Vagina (tissue), 2 donors: Measurements from ENCODE around the gene METTL23. TPM values are rescaled to one million over a fixed set of nuclear protein-coding genes. Genes with fewer than 3 reads are reported as not detected.
"Not testable (repeated sequence)": the region's sequence is repeated elsewhere in the genome, so short reads cannot be mapped to it uniquely, and the experiment has no call there.

Experiments
- DNase-seq, 2 donors: peaks; one replicate each; pipeline ENCODE4 v3.0.0-alpha.2; 2017; ENCODE audit errors: extremely low spot score in 2 of 2
- H3K27ac ChIP-seq: fragments of 200-600 bp; sonication (generic); one replicate; pipeline ENCODE4 v1.5.1; 2019
- H3K27me3 ChIP-seq: fragments of 200-600 bp; sonication (generic); one replicate; pipeline ENCODE4 v1.5.1; 2019
- H3K36me3 ChIP-seq, 2 donors: fragments of 200-600 bp; sonication (generic); one replicate each; pipeline ENCODE4 v1.5.1; 2017 to 2019
- H3K4me1 ChIP-seq: fragments of 200-600 bp; sonication (generic); one replicate; pipeline ENCODE4 v1.5.1; 2019
- H3K4me3 ChIP-seq, 2 donors: fragments of 200-600 bp; sonication (generic); 1 replicate in 1 of 2; 2 replicates in 1 of 2; pipeline ENCODE4 v1.5.1; 2016 to 2019
- H3K9me3 ChIP-seq: fragments of 200-600 bp; sonication (generic); one replicate; pipeline ENCODE4 v1.5.1; 2019
- CTCF ChIP-seq, 3 experiments: fragments of 450-650 bp in 2 of 3; fragments of 200-600 bp in 1 of 3; sonication (generic) in 1 of 3; IDR thresholded peaks; one replicate each; pipeline ENCODE4 v1.5.1; 2017 to 2019; ENCODE audit warnings: antibody characterized with exemption in 3 of 3, mild to moderate bottlenecking in 2 of 3, moderate library complexity in 2 of 3
- POLR2A ChIP-seq, 2 donors: fragments of 450-650 bp; IDR thresholded peaks; one replicate each; pipeline ENCODE4 v1.6.1; 2017; ENCODE audit warnings: antibody characterized with exemption in 2 of 2, mild to moderate bottlenecking in 2 of 2, moderate library complexity in 2 of 2
- POLR2AphosphoS5 ChIP-seq, 2 donors: sonication (generic); formaldehyde crosslinking; IDR thresholded peaks; one replicate each; pipeline ENCODE4 v1.9.0; 2017; ENCODE audit warnings: antibody characterized with exemption in 2 of 2, mild to moderate bottlenecking in 2 of 2, low read depth in 1 of 2; ENCODE audit not compliant: insufficient read depth in 1 of 2
- intact Hi-C: fragments of 100-400 bp; cut with DNase I; formaldehyde crosslinking; loops from one replicate; pipeline ENCODE4 v1.15.1; 2023
- total RNA-seq: library from RNA; depleted of rRNA; stranded (reverse); fragments of >200 nt; gene quantifications from one replicate; pipeline ENCODE4 v1.2.3, GENCODE V29; 2016

METTL23 gene
- total RNA-seq, 1 donor from 2014 or later, result 20.9 TPM

GRCh38 chr17:76725580-76726230 is 934 bp upstream of the METTL23 start:
- H3K27ac ChIP-seq, result peak overlapping the region; percentile 99
- TF ChIP-seq POLR2A (IDR thresholded peaks at IDR 0.05), result no peak
- peak in 1 of 2 donors; percentile 44 for TF ChIP-seq POLR2AphosphoS5 (IDR thresholded peaks at IDR 0.05; ENCODE audit: insufficient read depth in 1 of 2, low read depth in 1 of 2)
- no peak for TF ChIP-seq CTCF (IDR thresholded peaks at IDR 0.05)
- no peak for DNase-seq
- H3K4me3 ChIP-seq, result peak overlapping the region; percentile 80 to 95
- H3K27me3 ChIP-seq, result no peaks in the 10 kb centered on the region
- peaks cover 0 to 50% of the 10 kb centered on the region in 2 donors for H3K36me3 ChIP-seq
- H3K9me3 ChIP-seq, result no peaks in the 10 kb centered on the region
- intact Hi-C loops, result no loop called here
- H3K4me1 ChIP-seq, result peaks cover 56% of the 10 kb centered on the region

- TF ChIP-seq POLR2AphosphoS5 (IDR thresholded peaks at IDR 0.05; ENCODE audit: insufficient read depth in 1 of 2, low read depth in 1 of 2) (peak; percentile 94 to 97), CTCF (IDR thresholded peaks at IDR 0.05) (no peak), POLR2A (IDR thresholded peaks at IDR 0.05) (peak in 1 of 2 donors; percentile 94)
- peaks cover 59% of the 10 kb centered on the region for H3K4me1 ChIP-seq
- intact Hi-C loops, result no loop called here
- peaks cover 0 to 47% of the 10 kb centered on the region in 2 donors for H3K36me3 ChIP-seq
- peak within 1 kb of the TSS; percentile 99 for H3K27ac ChIP-seq
- peak within 1 kb of the TSS; percentile 80 to 95 for H3K4me3 ChIP-seq
- no peaks in the 10 kb centered on the region for H3K27me3 ChIP-seq
- H3K9me3 ChIP-seq, result no peaks in the 10 kb centered on the region
- DNase-seq, result peak in 1 of 2 donors; percentile 99
Measured at GRCh38 chr17:76726231-76726775, 336 bp upstream of the METTL23 start, which contains the start of gene JMJD6. JMJD6 (minus strand) TSS chr17:76726606; CDS start chr17:76726475, 131 bp downstream.

DNA sequence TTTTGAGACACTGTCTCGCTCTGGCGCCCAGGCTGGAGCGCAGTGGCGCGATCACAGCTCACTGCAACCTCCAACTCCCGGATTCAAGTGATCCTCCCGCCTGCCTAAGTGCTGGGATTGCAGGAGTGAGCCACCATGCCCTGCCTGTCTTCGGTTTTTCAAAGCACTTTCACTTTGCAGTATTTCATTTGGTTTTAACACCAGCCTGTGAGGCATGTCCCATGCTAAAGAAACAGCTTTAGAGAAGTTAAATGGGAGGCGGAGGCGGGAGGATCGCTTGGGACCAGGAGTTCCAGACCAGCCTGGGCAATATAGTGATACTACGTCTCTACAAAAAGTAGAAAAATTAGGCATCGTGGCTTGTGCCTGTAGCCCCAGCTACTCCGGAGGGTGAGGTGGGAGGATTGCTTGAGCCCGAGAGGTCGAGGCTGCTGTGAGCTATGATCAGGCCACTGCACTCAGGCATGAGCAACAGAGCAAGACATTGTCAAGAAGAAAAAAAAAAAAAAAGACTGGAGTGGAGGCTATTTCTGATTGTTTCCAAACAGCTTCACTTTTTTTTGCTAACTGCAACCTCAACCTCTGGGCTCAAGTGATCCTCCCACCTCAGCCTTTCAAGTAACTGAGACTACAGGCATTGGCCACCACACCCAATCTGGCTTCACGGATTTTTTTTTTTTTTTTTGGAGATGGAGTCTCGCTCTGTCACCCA is 1.3 kb downstream of the METTL23 start:
- H3K4me3 ChIP-seq, result peak overlapping the region; percentile 80 to 95
- H3K9me3 ChIP-seq, result no peaks in the 10 kb centered on the region
- no peaks in the 10 kb centered on the region for H3K27me3 ChIP-seq
- intact Hi-C loops, result no loop called here
- DNase-seq, result no peak
- no peak for TF ChIP-seq CTCF (IDR thresholded peaks at IDR 0.05)
- TF ChIP-seq POLR2AphosphoS5 (IDR thresholded peaks at IDR 0.05; ENCODE audit: insufficient read depth in 1 of 2, low read depth in 1 of 2), result no peak
- H3K36me3 ChIP-seq, result peaks cover 0 to 49% of the 10 kb centered on the region in 2 donors
- H3K27ac ChIP-seq, result peak overlapping the region; percentile 99
- H3K4me1 ChIP-seq, result peaks cover 70% of the 10 kb centered on the region

- intact Hi-C loops, H3K27me3 ChIP-seq, H3K9me3 ChIP-seq: not testable (repeated sequence)
Measured at GRCh38 chr17:76731800-76732733, 5.4 kb downstream of the METTL23 start.

More at GRCh38 chr17:76731800-76732733, 5.4 kb downstream of the METTL23 start:
- peaks cover 74% of the 10 kb centered on the region for H3K4me1 ChIP-seq
- not testable (repeated sequence) for DNase-seq, H3K27ac ChIP-seq, H3K4me3 ChIP-seq
- peaks cover 0 to 55% of the 10 kb centered on the region in 2 donors for H3K36me3 ChIP-seq
